ENCODE results near the gene RBCK1.

- TF ChIP-seq CTCF (IDR thresholded peaks at IDR 0.05) (no peak), POLR2A (IDR thresholded peaks at IDR 0.05; ENCODE audit: low read depth) (no peak), POLR2AphosphoS5 (IDR thresholded peaks at IDR 0.05) (no peak), EP300 (IDR thresholded peaks at IDR 0.05) (no peak)
These were observed 36.0 kb downstream of the RBCK1 start for GRCh38 chr20:444117-444516.

Measured in esophagus muscularis mucosa (tissue), 4 donors.